ENCODE measurements around the gene EDAR. TPM values are rescaled to one million over a fixed set of nuclear protein-coding genes. Genes with fewer than 3 reads are reported as not detected.

EDAR gene
- total and polyA plus RNA-seq, 11 donors, result 0.01 to 0.20 (median 0.16) TPM; not detected in 8

- Histone ChIP-seq H3K4me3 (no peak overlapping the region), H3K4me1 (peaks cover 0 to 19% (median 5%) of the 10 kb centered on the region in 12 donors), H3K9me3 (no peaks in the 10 kb centered on the region), H3K27ac (no peak overlapping the region), H3K36me3 (no peaks in the 10 kb centered on the region), H3K27me3 (peaks cover 0 to 6% (median 0%) of the 10 kb centered on the region in 9 donors)
- intact Hi-C loops (cut with DNase I), result no loop called here
- no peak for DNase-seq
- no peak for ATAC-seq
- 93 to 100% (median 96%) methylated on average over 4 to 5 of the region's 5 CpGs for WGBS, 4 donors
- TF ChIP-seq POLR2A (IDR thresholded peaks at IDR 0.05) (no peak), CTCF (IDR thresholded peaks at IDR 0.05) (no peak)
Observed at GRCh38 chr2:109027702-109028101, 38.7 kb upstream of the EDAR start.

- 86 to 92% (median 88%) methylated on average over 3 of the region's 3 CpGs for WGBS, 4 donors
- no peaks in the 10 kb centered on the region for H3K36me3 ChIP-seq
- no peaks in the 10 kb centered on the region for H3K9me3 ChIP-seq
- ATAC-seq (no peak), DNase-seq (no peak)
- H3K4me3 ChIP-seq, result no peak overlapping the region
- peaks cover 0 to 4% (median 0%) of the 10 kb centered on the region in 12 donors for H3K4me1 ChIP-seq
- no peak overlapping the region for H3K27ac ChIP-seq
- peaks cover 0 to 2% (median 0%) of the 10 kb centered on the region in 9 donors for H3K27me3 ChIP-seq
- intact Hi-C loops (cut with DNase I), result no loop called here
- TF ChIP-seq POLR2A (IDR thresholded peaks at IDR 0.05), result no peak
- TF ChIP-seq CTCF (IDR thresholded peaks at IDR 0.05), result no peak
Observed at GRCh38 chr2:109024477-109024876, 35.5 kb upstream of the EDAR start.

- intact Hi-C loops (cut with DNase I), result no loop called here
- no peak for TF ChIP-seq POLR2A (IDR thresholded peaks at IDR 0.05)
- no peak for TF ChIP-seq CTCF (IDR thresholded peaks at IDR 0.05)
Observed at GRCh38 chr2:109021895-109022300, 32.9 kb upstream of the EDAR start.

GRCh38 chr2:109020217-109020637, 31.2 kb upstream of the EDAR start:
- no peak for TF ChIP-seq CTCF (IDR thresholded peaks at IDR 0.05)
- no peak for TF ChIP-seq POLR2A (IDR thresholded peaks at IDR 0.05)
- no peak for DNase-seq
- Histone ChIP-seq H3K4me3 (no peak overlapping the region), H3K27ac (no peak overlapping the region), H3K36me3 (no peaks in the 10 kb centered on the region), H3K27me3 (peaks cover 0 to 2% (median 0%) of the 10 kb centered on the region in 9 donors), H3K9me3 (no peaks in the 10 kb centered on the region), H3K4me1 (peaks cover 0 to 4% (median 0%) of the 10 kb centered on the region in 12 donors)
- peak in 3 of 4 donors; percentile 32 to 53 (median 45) for ATAC-seq
- intact Hi-C loops (cut with DNase I), result no loop called here
- WGBS, 4 donors, result 16 to 26% (median 19%) methylated on average over 7 of the region's 7 CpGs

More at GRCh38 chr2:109021895-109022300, 32.9 kb upstream of the EDAR start:
- DNase-seq, result no peak
- Histone ChIP-seq H3K4me1 (peaks cover 0 to 4% (median 0%) of the 10 kb centered on the region in 12 donors), H3K9me3 (no peaks in the 10 kb centered on the region), H3K27ac (no peak overlapping the region), H3K36me3 (no peaks in the 10 kb centered on the region), H3K4me3 (no peak overlapping the region), H3K27me3 (peaks cover 0 to 2% (median 0%) of the 10 kb centered on the region in 9 donors)
- no peak for ATAC-seq
- WGBS, 4 donors, result 86 to 99% (median 94%) methylated on average over 8 to 13 of the region's 13 CpGs
